DOHH2 (cell line): ENCODE results near the gene POLG.

Source experiments
- H3F3A ChIP-seq: fragments of 200-600 bp; sonication (generic), shearing (Covaris generic); 2 replicates; pipeline ENCODE4 v1.6.0; 2016; ENCODE audit warnings: antibody characterized with exemption, mild to moderate bottlenecking; ENCODE audit not compliant: control insufficient read depth, insufficient read depth
- H3K27ac ChIP-seq: fragments of 200-600 bp; sonication (generic); 2 replicates; pipeline ENCODE4 v1.5.1; 2014; ENCODE audit warnings: low read depth, mild to moderate bottlenecking, low read length, moderate library complexity
- H3K27me3 ChIP-seq: fragments of 200-600 bp; sonication (generic); 2 replicates; pipeline ENCODE4 v1.6.1; 2014; ENCODE audit warnings: mild to moderate bottlenecking, low read length, mixed read lengths; ENCODE audit not compliant: control insufficient read depth
- H3K36me3 ChIP-seq: fragments of 200-600 bp; sonication (generic); 2 replicates; pipeline ENCODE4 v1.6.1; 2014; ENCODE audit warnings: mild to moderate bottlenecking, low read length, moderate library complexity, mixed read lengths; ENCODE audit not compliant: control insufficient read depth
- H3K4me1 ChIP-seq: fragments of 200-600 bp; sonication (generic); 2 replicates; pipeline ENCODE4 v1.6.1; 2014; ENCODE audit warnings: mild to moderate bottlenecking, low read length, mixed read lengths; ENCODE audit not compliant: control insufficient read depth
- H3K4me2 ChIP-seq: fragments of 200-600 bp; sonication (generic); 2 replicates; pipeline ENCODE4 v1.6.0; 2014; ENCODE audit warnings: mild to moderate bottlenecking, low read length, moderate library complexity
- H3K4me3 ChIP-seq: fragments of 200-600 bp; sonication (generic); 2 replicates; pipeline ENCODE4 v1.5.1; 2014; ENCODE audit warnings: mild to moderate bottlenecking, low read length, mixed read lengths
- H3K79me2 ChIP-seq: fragments of 200-600 bp; sonication (generic); 2 replicates; pipeline ENCODE4 v1.6.1; 2014; ENCODE audit warnings: mild to moderate bottlenecking, low read length, mixed read lengths; ENCODE audit not compliant: control insufficient read depth
- H3K9me2 ChIP-seq: fragments of 200-600 bp; sonication (generic); replicated peaks from 2 replicates; pipeline ENCODE4 v1.6.1; 2014; ENCODE audit warnings: mild to moderate bottlenecking, low read length, mixed read lengths; ENCODE audit not compliant: control insufficient read depth
- H3K9me3 ChIP-seq: fragments of 200-600 bp; sonication (generic); 2 replicates; pipeline ENCODE4 v1.6.1; 2014; ENCODE audit warnings: antibody characterized with exemption, low read length, mixed read lengths; ENCODE audit not compliant: control insufficient read depth, insufficient read depth
- H4K20me1 ChIP-seq: fragments of 200-600 bp; sonication (generic); 2 replicates; pipeline ENCODE4 v1.6.0; 2014; ENCODE audit warnings: low read depth, mild to moderate bottlenecking, antibody characterized with exemption, low read length, moderate library complexity; ENCODE audit not compliant: control insufficient read depth, insufficient read depth
- CTCF ChIP-seq: fragments of 200-600 bp; sonication (generic); IDR thresholded peaks from one replicate; pipeline ENCODE4 v1.5.1; 2014; ENCODE audit warnings: antibody characterized with exemption, mild to moderate bottlenecking, low read depth, low read length; ENCODE audit not compliant: poor library complexity, severe bottlenecking
- EZH2phosphoT487 ChIP-seq: fragments of 200-600 bp; sonication (generic); IDR thresholded peaks from 2 replicates; pipeline ENCODE4 v1.6.1; 2017; ENCODE audit warnings: borderline replicate concordance, mild to moderate bottlenecking, antibody characterized with exemption, low read length, moderate library complexity, mixed read lengths

The POLG gene

GRCh38 chr15:89374086-89374981, 39.7 kb upstream of the POLG start:
- no peak overlapping the region for H3K27ac ChIP-seq

GRCh38 chr15:89372069-89372935, 37.7 kb upstream of the POLG start:
- no peaks in the 10 kb centered on the region for H3K9me3 ChIP-seq
- no peaks in the 10 kb centered on the region for H3F3A ChIP-seq
- no peak for TF ChIP-seq EZH2phosphoT487
- TF ChIP-seq CTCF, result no peak
- H3K4me3 ChIP-seq, result no peak overlapping the region
- H3K4me2 ChIP-seq, result no peak overlapping the region
- no peaks in the 10 kb centered on the region for H3K9me2 ChIP-seq
- no peak overlapping the region for H3K27ac ChIP-seq
- H3K79me2 ChIP-seq, result no peaks in the 10 kb centered on the region
- peaks cover 69% of the 10 kb centered on the region for H3K27me3 ChIP-seq
- no peaks in the 10 kb centered on the region for H3K36me3 ChIP-seq
- no peaks in the 10 kb centered on the region for H4K20me1 ChIP-seq
- H3K4me1 ChIP-seq, result no peaks in the 10 kb centered on the region

More at GRCh38 chr15:89374086-89374981, 39.7 kb upstream of the POLG start:
- no peak overlapping the region for H3K4me3 ChIP-seq
- H3F3A ChIP-seq, result no peaks in the 10 kb centered on the region
- no peaks in the 10 kb centered on the region for H4K20me1 ChIP-seq
- H3K27me3 ChIP-seq, result peaks cover 60% of the 10 kb centered on the region
- no peaks in the 10 kb centered on the region for H3K36me3 ChIP-seq
- H3K79me2 ChIP-seq, result no peaks in the 10 kb centered on the region
- H3K4me1 ChIP-seq, result no peaks in the 10 kb centered on the region
- no peaks in the 10 kb centered on the region for H3K9me3 ChIP-seq
- no peak overlapping the region for H3K4me2 ChIP-seq
- no peaks in the 10 kb centered on the region for H3K9me2 ChIP-seq
- TF ChIP-seq EZH2phosphoT487 (no peak), CTCF (no peak)

DNA sequence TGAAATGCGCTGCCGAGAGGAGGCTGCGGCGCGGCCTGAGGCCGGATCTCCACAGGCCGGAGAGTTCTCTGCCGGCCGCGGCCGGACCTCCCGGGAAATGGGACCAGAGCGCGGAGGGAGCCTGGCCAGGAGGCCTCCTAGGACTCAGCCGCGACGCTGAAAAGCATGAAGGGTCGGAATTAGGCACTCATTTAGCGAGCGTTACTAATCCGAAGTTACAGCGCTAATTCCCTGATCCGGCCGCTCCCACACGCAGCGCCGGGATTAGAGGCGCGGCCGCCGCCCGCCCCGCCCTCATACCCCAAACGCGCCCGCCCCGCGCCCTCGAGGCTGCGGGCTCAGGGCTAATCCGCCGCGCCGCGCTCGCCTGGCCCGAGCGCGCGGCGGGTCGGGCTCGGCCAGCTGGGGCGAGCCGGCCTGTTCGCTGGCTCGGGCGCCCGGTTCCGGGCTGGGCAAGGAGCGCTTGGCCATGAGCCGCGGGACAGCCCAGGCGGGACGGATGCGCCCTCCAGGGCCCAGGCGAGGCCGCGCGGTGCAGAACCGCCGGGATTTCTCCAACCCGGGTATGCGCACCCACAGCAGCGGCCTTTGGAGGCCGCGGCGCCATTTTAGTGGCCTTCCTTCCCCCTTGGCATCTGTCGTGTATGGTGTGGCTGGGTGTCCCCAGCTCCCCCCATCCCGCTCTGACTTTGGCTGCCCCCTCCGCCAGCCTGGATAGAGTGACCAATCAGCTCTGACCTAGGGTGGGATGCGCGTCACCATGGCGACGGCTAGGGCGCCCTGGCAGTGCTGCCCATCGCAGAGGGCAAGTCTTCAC, 36.8 kb upstream of the POLG start:
- no peak for TF ChIP-seq EZH2phosphoT487
- no peak for TF ChIP-seq CTCF
- Histone ChIP-seq H3K79me2 (no peaks in the 10 kb centered on the region), H3K36me3 (no peaks in the 10 kb centered on the region), H3K27ac (no peak overlapping the region), H3K27me3 (peaks cover 64% of the 10 kb centered on the region), H3K4me2 (no peak overlapping the region), H3K9me3 (no peaks in the 10 kb centered on the region), H3K4me1 (no peaks in the 10 kb centered on the region), H3F3A (no peaks in the 10 kb centered on the region), H3K9me2 (no peaks in the 10 kb centered on the region), H3K4me3 (no peak overlapping the region), H4K20me1 (no peaks in the 10 kb centered on the region)
